NCI-H69 (cell line): Measurements from ENCODE around the gene FSTL5.

Experiments used
- DNase-seq: peaks from one replicate; lab custom pipeline; 2025; lab: John Stamatoyannopoulos, UW

FSTL5 gene

DNA sequence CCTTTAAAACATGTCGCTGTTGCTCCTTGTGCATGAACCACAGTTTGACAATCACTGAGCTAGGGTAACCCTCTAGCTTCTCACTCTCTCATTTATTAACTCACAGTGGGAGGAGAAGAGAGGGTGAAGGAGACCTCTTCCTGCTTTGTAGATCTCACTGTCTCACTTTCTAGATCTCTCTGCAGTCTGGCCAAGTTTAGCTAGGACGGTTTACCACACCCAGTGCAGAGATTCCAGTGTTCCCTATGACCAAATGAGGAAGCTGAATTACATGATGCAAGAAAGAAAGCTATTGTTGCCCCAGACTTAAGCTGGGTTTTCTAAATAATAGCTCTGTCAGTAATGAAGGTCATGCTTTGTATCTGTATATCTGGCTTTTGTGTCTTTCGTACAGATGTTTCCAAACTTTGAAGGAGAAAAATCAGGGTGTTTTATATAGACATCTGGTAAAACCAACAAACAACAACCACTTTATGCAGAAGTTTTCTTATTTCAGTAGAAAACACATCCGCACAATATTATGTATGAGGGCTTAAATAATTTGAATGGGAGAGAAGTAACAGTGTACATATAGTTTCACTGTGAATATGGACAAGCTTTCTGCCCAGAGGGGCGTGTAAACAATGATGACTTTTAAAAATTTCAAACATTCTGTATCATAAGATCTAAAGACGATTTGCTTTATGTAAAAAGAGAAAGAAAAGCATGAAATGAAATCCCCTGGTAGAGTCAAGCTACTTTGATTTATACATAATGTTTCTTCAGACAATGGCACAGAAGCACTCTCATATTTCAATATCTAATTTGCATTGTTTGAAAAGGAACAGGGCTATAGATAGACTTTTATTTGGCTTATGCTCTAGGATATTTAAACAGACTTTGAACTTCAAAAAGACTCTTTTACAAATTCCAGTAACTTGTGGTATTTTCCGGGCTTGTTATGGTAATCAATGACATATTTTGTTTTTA is 582.3 kb downstream of the FSTL5 start:
- peak; percentile 3 for DNase-seq

GRCh38 chr4:161577579-161578301 is 586.1 kb downstream of the FSTL5 start:
- no peak for DNase-seq

- DNase-seq: no peak
These were observed 590.0 kb downstream of the FSTL5 start for GRCh38 chr4:161573836-161574235.

GRCh38 chr4:161564230-161564834 is 599.5 kb downstream of the FSTL5 start:
- DNase-seq: peak; percentile 14

GRCh38 chr4:161555689-161556660 is 607.8 kb downstream of the FSTL5 start:
- peak; percentile 2 for DNase-seq

DNA sequence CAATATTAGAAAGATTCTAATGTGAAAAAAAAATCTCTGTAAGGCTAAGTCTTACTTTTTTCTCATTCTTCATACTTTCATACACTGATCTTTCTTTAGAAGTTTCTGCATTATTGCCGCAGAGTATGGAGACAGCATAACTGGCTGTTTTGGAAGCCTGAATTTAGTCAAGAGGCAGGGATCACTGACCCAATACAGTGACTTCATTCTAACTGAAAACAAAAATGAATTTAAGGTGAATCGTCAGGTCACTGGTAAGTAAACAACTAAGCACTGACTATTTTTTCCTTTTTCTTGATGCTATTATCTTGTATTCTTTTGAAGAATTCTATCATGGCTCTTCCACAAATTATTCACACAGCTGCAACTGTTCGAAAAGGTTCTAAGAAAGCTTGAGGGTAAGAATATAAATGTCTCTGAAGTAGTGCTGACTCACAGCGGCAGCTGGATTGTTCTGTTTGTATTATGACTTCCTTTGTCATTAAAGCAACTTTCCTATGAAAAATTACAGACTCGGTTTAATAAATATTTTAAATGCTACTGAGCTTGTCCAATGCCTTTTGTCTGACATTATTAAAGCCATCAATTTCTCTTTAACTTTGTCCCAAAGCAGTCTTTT is 609.3 kb downstream of the FSTL5 start:
- DNase-seq: peak; percentile 60

- peak; percentile 52 for DNase-seq
These were observed 616.9 kb downstream of the FSTL5 start for GRCh38 chr4:161546902-161547301.

DNA sequence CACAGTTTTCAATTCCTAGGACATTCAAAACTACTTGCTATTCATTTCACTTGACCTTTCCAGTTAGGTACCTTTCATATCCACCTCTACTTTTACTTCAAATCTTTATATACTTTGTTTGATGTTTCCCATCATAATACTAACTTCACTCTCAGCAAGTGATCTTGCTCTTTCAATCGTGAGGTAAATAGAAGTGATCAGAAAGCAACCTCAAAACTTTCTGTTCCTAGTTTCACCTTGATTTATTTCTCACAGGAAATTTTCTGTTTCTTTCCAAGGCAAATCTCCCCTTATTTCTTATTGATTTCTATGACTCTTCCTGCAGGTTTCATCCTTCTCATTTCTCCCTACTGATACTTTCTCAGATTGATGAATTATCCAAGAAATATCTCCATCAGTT is 623.5 kb downstream of the FSTL5 start:
- DNase-seq: no peak

GRCh38 chr4:161538941-161539340 is 624.9 kb downstream of the FSTL5 start:
- no peak for DNase-seq

DNA sequence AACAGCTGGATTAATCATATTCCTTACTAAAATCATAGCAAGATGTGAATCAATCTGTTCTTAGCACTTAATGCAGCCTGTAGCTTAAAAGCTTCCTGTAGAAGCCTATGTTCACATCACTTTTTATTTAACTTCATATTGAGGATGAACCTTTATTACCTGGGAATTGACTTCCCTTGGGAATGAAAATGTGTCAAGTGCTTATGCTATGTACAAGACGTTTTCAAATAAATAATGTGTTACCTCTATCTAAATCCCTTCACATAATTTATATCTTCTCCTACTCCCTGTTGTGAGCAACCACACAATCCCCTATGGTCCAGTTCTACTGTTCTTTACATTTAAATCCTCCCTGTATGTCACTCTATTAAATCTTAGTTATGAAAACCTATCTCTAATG is 633.1 kb downstream of the FSTL5 start:
- DNase-seq: no peak

DNA sequence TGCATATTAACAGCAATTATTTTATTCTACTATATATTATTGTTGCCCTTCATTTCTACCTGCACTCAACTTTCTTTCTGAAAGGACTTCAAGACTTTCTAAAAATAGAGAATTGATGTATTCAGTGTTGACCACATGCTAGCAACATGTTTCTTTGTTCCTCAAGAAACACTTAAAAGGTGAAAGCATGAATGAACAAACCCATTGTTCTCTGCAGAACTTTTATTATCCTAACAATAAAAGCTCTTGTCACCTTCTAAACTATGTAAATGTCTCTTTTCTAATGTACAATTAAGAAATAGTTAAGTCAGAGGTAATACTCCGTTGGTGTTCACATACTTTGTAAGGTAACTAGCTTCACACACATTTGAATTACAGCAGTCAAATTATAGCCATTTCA is 638.7 kb downstream of the FSTL5 start:
- no peak for DNase-seq

GRCh38 chr4:161522031-161522430 is 641.8 kb downstream of the FSTL5 start:
- peak; percentile 90 for DNase-seq

DNA sequence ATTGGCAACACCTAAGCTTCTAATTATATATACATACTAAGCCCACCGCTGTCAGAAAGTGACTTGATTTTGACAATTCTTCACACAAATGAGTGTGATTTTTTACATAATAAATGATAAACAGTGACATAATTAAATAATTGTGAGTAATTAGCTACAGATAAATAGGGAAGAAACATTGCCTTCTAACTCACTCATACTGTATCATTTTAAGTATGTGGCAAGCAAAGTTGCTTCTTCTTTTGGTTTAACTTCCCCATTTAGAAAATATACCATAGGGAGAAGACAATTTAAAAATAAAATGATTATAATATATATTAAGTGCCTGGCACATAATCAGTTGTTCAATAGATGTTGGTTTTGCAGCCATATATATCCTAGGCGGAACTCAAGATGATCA is 644.2 kb downstream of the FSTL5 start:
- no peak for DNase-seq

DNA sequence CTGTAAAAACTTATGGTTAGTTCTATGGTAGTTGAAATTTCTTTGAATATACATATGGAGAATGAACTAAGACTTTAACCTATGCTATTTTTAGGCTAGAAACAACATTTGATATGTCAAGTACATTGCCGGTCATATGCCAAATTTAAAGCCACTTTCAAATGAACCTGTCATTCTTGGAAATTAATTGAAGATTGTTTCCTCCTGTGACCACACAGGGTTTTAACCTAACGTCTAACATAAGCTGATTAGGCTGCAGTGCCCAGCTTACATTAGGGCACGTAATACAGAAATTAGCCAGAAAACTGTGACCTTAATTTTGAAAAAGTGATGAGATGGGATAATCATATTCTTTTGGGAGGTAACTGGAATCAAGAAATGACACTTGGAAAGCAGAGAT is 645.9 kb downstream of the FSTL5 start:
- peak; percentile 2 for DNase-seq

DNA sequence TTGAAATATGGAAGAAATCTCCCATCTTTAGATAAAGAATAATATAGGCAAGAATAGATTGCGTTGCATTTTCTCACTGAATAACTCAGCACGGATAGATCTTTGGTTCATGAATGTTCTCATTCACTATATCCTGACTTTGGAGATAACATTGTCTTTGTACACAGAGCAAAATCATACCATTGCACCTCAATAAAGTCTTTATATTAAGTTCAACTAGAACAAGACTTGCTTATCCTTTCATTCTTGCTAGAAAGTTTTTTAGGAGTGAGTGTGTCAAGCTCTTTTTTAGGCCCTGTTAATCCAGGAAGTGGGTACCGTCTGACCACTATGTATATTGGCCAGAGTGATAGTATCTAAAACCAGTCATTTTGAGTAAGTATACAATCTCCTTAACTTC is 658.7 kb downstream of the FSTL5 start:
- DNase-seq: no peak

DNA sequence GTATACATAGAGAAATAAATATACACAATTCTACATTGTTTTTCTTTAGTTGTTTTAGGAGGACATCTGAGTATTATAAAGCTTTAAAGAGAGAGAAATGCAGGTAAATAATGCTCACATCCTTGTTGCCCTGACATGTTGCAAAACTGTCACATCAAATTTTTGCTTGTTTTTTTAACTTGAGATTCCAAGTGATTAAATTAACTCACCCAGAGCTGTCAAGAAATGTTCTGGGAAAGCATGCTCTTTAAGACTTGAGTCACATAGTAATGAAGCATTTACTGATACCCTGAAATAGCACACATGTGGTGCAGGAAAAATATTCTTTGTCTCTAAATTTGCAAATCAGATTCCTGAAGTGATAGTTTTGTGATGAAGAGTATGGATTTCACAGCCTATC is 665.6 kb downstream of the FSTL5 start:
- DNase-seq: no peak

DNA sequence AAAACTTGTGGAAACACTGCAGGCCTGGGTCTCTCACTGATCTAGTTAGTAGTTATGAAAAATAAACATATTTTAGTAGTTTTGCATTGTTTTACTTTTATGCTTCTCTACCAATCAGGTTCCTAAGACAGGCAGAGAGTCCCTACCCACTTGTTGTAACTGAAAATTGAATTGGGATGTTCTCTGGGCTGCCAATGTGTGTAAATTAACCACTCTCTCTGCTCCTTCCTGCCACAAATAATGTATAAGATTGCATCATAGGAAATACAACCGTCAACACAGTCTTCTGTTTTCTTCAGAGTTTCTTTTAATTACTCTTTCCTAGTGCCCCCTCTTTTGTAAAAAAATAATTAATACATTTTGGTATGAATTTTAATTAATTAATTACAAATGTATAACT is 677.3 kb downstream of the FSTL5 start:
- DNase-seq: peak; percentile 4

DNA sequence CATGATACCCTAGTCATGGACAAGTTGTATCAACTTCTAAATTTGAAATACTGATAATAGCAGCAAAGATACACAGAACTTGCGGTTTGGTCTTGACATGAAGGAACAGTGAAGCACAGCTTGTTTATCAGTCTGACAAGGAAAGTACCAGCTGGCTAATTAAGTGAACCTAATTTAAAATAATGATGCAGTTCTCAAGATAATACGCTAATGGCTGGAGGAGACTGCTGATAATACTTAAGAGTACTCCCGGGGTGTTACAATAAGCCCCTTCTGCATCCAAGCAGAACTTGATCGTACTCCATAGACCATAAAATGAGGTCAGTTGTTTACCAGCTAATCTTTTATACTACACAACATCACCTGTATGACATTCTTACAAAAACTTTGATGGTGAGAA is 697.5 kb downstream of the FSTL5 start:
- DNase-seq: peak; percentile 70

GRCh38 chr4:161463436-161463835 is 700.4 kb downstream of the FSTL5 start:
- no peak for DNase-seq

DNA sequence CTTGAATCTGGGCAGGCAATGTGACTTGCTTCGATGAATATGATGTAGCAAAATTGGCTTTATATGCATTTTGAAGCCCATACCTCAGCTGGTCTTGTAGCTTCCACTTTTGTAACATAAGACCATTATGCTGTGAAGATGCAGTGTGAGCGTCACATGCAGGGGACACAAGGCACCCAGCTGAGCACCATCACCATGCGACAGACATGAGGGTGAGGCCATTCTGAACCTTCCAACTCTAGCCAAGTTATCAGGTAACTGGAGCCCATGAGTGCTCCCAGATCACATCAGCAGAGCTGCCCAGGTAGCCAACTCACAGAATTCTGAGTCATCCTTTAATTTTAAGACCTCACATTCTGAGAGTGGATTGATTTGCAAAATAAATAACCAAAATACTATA is 705.9 kb downstream of the FSTL5 start:
- DNase-seq: no peak

DNA sequence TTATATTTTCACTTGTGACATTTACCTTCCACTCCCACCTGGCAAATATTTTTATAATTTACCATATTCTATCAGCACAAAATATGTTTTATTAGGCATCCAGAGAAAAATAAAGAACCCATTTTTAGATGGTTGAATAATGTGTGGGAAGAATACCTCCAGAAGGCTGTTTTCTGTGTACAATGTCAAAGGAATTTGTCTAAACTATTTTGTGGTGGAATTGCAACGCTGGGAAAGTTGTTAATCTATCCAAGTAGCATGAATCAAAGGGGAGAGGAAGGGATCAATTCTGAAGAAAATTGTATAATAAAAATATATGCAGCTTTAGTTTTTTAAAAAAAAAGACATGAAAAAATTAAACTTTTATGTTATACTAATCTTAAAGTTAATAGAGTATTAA is 706.5 kb downstream of the FSTL5 start:
- no peak for DNase-seq
